ENCODE data around the gene ARIH1. TPM values are rescaled to one million over a fixed set of nuclear protein-coding genes. Genes with fewer than 3 reads are reported as not detected.

ARIH1 gene
- total RNA-seq, 1 experiment from 2014 or later: 84.1 TPM

DNA sequence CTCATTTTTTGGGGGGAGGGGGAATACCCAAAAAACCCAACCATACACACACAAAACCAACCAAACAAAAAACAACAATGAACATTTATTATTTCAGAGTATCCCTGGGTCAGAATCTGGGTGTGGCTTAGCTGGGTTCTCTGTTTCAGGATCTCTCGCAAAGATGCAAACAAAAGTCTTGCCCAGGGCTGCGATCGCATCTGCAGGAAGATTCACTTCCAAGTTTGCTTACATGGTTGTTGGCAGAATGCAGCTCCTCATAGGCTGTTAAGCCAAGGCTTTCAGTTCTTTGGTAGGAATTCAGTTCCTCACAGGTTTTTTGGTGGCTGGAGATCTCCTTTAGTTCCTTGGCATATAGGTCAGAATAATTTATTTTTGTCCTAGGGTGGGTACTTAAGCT lies 13.7 kb upstream of the ARIH1 start:
- Histone ChIP-seq H2AFZ (ENCODE audit: low read length) (no peak overlapping the region), H3K79me2 (ENCODE audit: low read length) (no peaks in the 10 kb centered on the region), H3K27ac (ENCODE audit: low read length) (no peak overlapping the region), H3K9me3 (ENCODE audit: low read length) (no peaks in the 10 kb centered on the region), H3K4me2 (ENCODE audit: low read depth, low read length, poor library complexity, severe bottlenecking) (no peak overlapping the region), H3K36me3 (ENCODE audit: insufficient read depth, low read length) (no peaks in the 10 kb centered on the region), H3K27me3 (ENCODE audit: low read length) (no peaks in the 10 kb centered on the region), H3K4me1 (ENCODE audit: low read length) (peaks cover 12% of the 10 kb centered on the region), H3K9me2 (replicated peaks; ENCODE audit: insufficient read depth, low read length) (no peaks in the 10 kb centered on the region), H3K4me3 (ENCODE audit: low read length) (no peak overlapping the region), H3K9ac (ENCODE audit: low read length) (no peak overlapping the region), H4K20me1 (ENCODE audit: insufficient read depth, low read depth, low read length) (no peaks in the 10 kb centered on the region)
- DNase-seq: no peak

DNA sequence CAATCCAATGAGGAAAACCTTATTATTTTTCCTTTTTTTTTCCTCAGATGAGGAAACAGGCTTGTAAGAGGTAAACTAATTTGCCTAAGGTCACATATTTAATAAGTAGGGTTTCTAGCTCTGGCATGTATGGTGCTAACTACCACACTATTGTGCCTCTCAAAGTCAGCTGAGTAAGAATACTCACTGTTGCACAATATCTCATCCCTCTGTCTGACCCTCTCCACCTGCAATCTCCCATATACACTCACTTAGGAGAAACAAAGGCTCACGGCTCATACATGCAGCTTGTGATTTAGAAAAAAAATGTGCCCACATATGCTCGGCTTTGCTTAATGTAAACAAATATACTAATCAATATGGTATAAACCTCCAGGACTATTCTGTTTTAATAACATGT lies 10.4 kb upstream of the ARIH1 start:
- H3K36me3 ChIP-seq (ENCODE audit: insufficient read depth, low read length): no peaks in the 10 kb centered on the region
- H3K4me3 ChIP-seq (ENCODE audit: low read length): no peak overlapping the region
- H3K9me2 ChIP-seq (replicated peaks; ENCODE audit: insufficient read depth, low read length): no peaks in the 10 kb centered on the region
- no peak overlapping the region for H3K27ac ChIP-seq (ENCODE audit: low read length)
- no peak for DNase-seq
- H3K79me2 ChIP-seq (ENCODE audit: low read length): no peaks in the 10 kb centered on the region
- H3K4me2 ChIP-seq (ENCODE audit: low read depth, low read length, poor library complexity, severe bottlenecking): no peak overlapping the region
- H3K9me3 ChIP-seq (ENCODE audit: low read length): no peaks in the 10 kb centered on the region
- H4K20me1 ChIP-seq (ENCODE audit: insufficient read depth, low read depth, low read length): no peaks in the 10 kb centered on the region
- no peaks in the 10 kb centered on the region for H3K27me3 ChIP-seq (ENCODE audit: low read length)
- no peak overlapping the region for H3K9ac ChIP-seq (ENCODE audit: low read length)
- peaks cover 12% of the 10 kb centered on the region for H3K4me1 ChIP-seq (ENCODE audit: low read length)
- H2AFZ ChIP-seq (ENCODE audit: low read length): no peak overlapping the region

DNA sequence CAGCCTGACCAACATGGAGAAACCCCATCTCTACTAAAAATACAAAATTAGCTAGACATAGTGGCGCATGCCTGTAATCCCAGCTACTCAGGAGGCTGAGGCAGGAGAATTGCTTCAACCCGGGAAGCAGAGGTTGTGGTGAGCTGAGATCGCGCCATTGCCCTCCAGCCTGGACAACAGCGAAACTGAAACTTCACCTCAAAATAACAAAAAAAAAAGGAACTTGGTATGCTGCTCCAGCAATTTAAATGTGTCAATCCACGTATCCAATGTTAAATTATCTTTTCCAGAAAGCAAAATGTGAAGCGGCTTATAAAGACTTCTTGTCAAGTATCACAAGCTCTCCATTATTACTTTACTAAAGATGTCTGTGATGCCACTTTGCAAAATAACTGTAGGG lies 9.9 kb upstream of the ARIH1 start:
- no peak overlapping the region for H3K4me3 ChIP-seq (ENCODE audit: low read length)

DNA sequence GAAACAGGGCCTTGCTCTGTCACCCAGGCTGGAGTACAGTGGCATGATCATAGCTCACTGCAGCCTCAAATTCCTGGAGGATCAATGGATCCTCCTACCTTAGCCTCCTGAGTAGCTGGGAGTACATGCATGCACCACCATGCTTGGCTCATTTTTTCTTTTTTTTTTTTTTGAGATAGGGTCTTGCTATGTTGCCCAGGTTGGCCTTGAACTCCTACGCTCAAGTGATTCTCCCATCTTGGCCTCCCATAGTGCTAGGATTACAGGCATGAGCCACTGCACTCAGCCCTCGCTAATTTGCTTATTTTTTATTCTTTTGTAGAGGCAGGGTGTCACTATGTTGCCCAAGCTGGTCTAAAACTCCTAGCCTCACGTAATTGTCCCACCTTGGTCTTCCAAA lies 6.0 kb upstream of the ARIH1 start:
- H3K4me3 ChIP-seq (ENCODE audit: low read length): no peak overlapping the region
- no peaks in the 10 kb centered on the region for H3K36me3 ChIP-seq (ENCODE audit: insufficient read depth, low read length)
- DNase-seq: no peak
- H3K9me2 ChIP-seq (replicated peaks; ENCODE audit: insufficient read depth, low read length): no peaks in the 10 kb centered on the region
- H2AFZ ChIP-seq (ENCODE audit: low read length): no peak overlapping the region
- no peak overlapping the region for H3K4me2 ChIP-seq (ENCODE audit: low read depth, low read length, poor library complexity, severe bottlenecking)
- H3K4me1 ChIP-seq (ENCODE audit: low read length): peaks cover 7% of the 10 kb centered on the region
- H3K9me3 ChIP-seq (ENCODE audit: low read length): no peaks in the 10 kb centered on the region
- H3K9ac ChIP-seq (ENCODE audit: low read length): no peak overlapping the region
- H3K27me3 ChIP-seq (ENCODE audit: low read length): no peaks in the 10 kb centered on the region
- no peaks in the 10 kb centered on the region for H3K79me2 ChIP-seq (ENCODE audit: low read length)
- no peak overlapping the region for H3K27ac ChIP-seq (ENCODE audit: low read length)
- H4K20me1 ChIP-seq (ENCODE audit: insufficient read depth, low read depth, low read length): no peaks in the 10 kb centered on the region

More for the DNA sequence above, 9.9 kb upstream of the ARIH1 start:
- Histone ChIP-seq H3K27me3 (ENCODE audit: low read length) (no peaks in the 10 kb centered on the region), H3K27ac (ENCODE audit: low read length) (no peak overlapping the region), H3K4me1 (ENCODE audit: low read length) (peaks cover 12% of the 10 kb centered on the region), H3K4me2 (ENCODE audit: low read depth, low read length, poor library complexity, severe bottlenecking) (no peak overlapping the region), H3K79me2 (ENCODE audit: low read length) (no peaks in the 10 kb centered on the region), H3K36me3 (ENCODE audit: insufficient read depth, low read length) (no peaks in the 10 kb centered on the region), H3K9me3 (ENCODE audit: low read length) (no peaks in the 10 kb centered on the region), H3K9me2 (replicated peaks; ENCODE audit: insufficient read depth, low read length) (no peaks in the 10 kb centered on the region), H4K20me1 (ENCODE audit: insufficient read depth, low read depth, low read length) (no peaks in the 10 kb centered on the region), H2AFZ (ENCODE audit: low read length) (no peak overlapping the region), H3K9ac (ENCODE audit: low read length) (no peak overlapping the region)
- no peak for DNase-seq

DNA sequence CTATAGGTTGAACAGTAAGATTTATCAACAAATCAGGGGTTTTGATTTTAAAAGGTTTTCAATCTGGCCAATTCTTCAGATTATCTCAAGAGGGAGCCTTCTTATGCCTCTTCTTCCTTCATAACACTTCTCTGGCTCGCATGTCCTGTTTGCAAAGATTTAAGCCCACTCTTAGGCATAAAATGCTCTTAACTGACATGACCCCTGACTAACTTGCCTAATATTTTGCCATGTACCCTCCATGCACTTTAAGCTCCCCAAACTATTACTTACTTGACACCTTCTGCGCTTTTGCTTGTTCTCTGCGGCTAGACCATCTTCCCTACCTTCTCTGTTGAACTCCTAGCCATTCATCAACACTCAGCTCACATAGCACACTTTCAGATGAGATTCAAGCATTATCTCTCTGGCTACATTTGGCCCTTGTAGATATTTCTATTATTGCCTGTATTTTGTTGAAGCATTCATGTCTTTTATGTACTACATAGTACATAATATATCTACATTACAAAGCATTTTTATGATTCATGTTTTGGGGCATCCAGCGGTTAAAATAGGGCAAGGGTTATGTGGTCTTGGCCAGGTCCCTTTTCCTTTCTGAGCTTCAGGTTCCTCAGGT lies 1.0 kb upstream of the ARIH1 start:
- Histone ChIP-seq H3K79me2 (ENCODE audit: low read length) (peaks cover 39% of the 10 kb centered on the region), H2AFZ (ENCODE audit: low read length) (no peak overlapping the region; the same call in 1 of the 2 replicates), H3K9ac (ENCODE audit: low read length) (peak overlapping the region; percentile 98)

DNA sequence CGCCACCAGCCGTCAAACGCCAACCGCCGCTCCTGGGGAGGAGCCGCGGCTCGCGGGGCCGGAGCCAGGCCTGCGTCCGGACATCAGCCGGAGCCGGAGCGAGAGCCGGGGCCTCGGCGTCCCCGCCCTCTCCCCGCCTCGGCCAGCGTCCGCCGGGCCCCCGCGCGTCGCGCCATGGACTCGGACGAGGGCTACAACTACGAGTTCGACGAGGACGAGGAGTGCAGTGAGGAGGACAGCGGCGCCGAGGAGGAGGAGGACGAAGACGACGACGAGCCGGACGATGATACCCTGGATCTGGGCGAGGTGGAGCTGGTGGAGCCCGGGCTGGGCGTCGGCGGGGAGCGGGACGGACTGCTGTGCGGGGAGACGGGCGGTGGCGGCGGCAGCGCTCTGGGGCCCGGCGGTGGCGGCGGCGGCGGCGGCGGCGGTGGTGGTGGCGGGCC lies 359 bp downstream of the ARIH1 start:
- Histone ChIP-seq H3K4me2 (ENCODE audit: low read depth, low read length, poor library complexity, severe bottlenecking) (peak overlapping the region; percentile 75), H3K4me1 (ENCODE audit: low read length) (peaks cover 27% of the 10 kb centered on the region), H3K9me3 (ENCODE audit: low read length) (no peaks in the 10 kb centered on the region), H3K79me2 (ENCODE audit: low read length) (peaks cover 52% of the 10 kb centered on the region), H3K9ac (ENCODE audit: low read length) (peak overlapping the region; percentile 98), H3K4me3 (ENCODE audit: low read length) (peak overlapping the region; percentile 95), H3K9me2 (replicated peaks; ENCODE audit: insufficient read depth, low read length) (no peaks in the 10 kb centered on the region), H2AFZ (ENCODE audit: low read length) (0 out of 2 replicates have a peak overlapping the region, but pooled peaks have one; percentile 17), H3K27ac (ENCODE audit: low read length) (peak overlapping the region; percentile 85), H3K27me3 (ENCODE audit: low read length) (no peaks in the 10 kb centered on the region), H3K36me3 (ENCODE audit: insufficient read depth, low read length) (peaks cover 30% of the 10 kb centered on the region), H4K20me1 (ENCODE audit: insufficient read depth, low read depth, low read length) (peaks cover 23% of the 10 kb centered on the region)
- DNase-seq: no peak

More for the DNA sequence above, 1.0 kb upstream of the ARIH1 start:
- Histone ChIP-seq H4K20me1 (ENCODE audit: insufficient read depth, low read depth, low read length) (peaks cover 14% of the 10 kb centered on the region), H3K4me3 (ENCODE audit: low read length) (peak overlapping the region; percentile 95), H3K36me3 (ENCODE audit: insufficient read depth, low read length) (peaks cover 19% of the 10 kb centered on the region), H3K27ac (ENCODE audit: low read length) (peak overlapping the region; percentile 85), H3K9me2 (replicated peaks; ENCODE audit: insufficient read depth, low read length) (no peaks in the 10 kb centered on the region), H3K4me1 (ENCODE audit: low read length) (peaks cover 27% of the 10 kb centered on the region), H3K4me2 (ENCODE audit: low read depth, low read length, poor library complexity, severe bottlenecking) (peak overlapping the region; percentile 75), H3K27me3 (ENCODE audit: low read length) (no peaks in the 10 kb centered on the region), H3K9me3 (ENCODE audit: low read length) (no peaks in the 10 kb centered on the region)
- DNase-seq: peak; percentile 67

DNA sequence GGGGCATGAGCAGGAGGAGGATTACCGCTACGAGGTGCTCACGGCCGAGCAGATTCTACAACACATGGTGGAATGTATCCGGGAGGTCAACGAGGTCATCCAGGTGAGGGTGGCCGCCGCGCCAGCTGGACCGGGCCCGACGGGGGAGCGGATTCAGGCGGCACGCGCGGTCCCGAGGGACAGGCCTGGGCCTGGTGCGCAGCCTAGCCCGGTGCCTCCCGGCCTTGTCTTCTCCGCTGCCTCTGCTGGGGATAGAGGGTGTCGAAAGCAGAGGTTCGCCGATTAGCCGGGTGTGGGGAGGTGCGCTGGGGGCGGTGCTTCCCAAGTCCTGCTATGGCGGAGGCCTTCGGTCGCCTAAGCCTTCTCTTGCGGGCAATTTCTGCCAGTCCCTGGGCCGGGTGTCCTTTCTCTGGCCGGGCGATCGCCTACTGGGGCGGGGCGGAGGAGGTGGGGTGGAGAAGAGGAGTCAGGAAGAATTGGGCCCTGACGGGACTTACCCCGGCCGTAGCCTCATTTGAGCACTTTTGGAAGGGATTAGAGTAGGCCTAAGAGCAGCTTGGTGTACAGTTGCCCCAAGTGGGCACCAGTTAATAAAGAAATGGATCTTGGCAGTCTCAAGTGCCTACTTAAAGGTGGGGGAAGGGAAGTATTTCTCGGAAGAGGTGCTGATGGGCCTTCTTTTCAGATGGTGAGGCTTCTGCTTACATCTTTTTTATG lies 940 bp downstream of the ARIH1 start:
- Histone ChIP-seq H3K79me2 (ENCODE audit: low read length) (peaks cover 58% of the 10 kb centered on the region), H3K9me3 (ENCODE audit: low read length) (no peaks in the 10 kb centered on the region), H3K36me3 (ENCODE audit: insufficient read depth, low read length) (peaks cover 30% of the 10 kb centered on the region), H3K9me2 (replicated peaks; ENCODE audit: insufficient read depth, low read length) (no peaks in the 10 kb centered on the region), H3K9ac (ENCODE audit: low read length) (peak overlapping the region; percentile 98), H3K27ac (ENCODE audit: low read length) (peak overlapping the region; percentile 85), H3K4me3 (ENCODE audit: low read length) (peak overlapping the region; percentile 95), H4K20me1 (ENCODE audit: insufficient read depth, low read depth, low read length) (peaks cover 23% of the 10 kb centered on the region), H3K4me2 (ENCODE audit: low read depth, low read length, poor library complexity, severe bottlenecking) (peak overlapping the region; percentile 75), H3K27me3 (ENCODE audit: low read length) (no peaks in the 10 kb centered on the region), H2AFZ (ENCODE audit: low read length) (no peak overlapping the region), H3K4me1 (ENCODE audit: low read length) (peaks cover 27% of the 10 kb centered on the region)
- peak; percentile 93 for DNase-seq

DNA sequence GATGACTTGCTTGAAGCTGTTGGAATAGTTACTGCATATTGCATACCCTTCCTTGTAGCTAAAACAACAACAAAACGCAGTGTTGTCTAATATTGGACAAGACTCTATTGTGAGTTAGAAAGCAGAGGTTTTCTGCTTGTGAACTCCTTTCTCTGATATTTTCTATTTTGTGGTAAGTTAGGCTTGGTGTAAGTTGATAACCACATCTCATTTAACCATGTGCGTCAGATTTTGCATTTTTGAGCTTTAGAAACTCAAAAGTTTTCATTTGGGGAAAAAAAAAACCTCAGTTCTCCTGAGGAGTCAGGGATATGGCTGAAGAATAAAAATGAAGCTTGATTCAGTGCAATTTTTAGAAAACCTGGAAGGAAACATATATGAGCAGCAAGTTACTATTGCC lies 1.5 kb downstream of the ARIH1 start:
- Histone ChIP-seq H2AFZ (ENCODE audit: low read length) (no peak overlapping the region), H3K36me3 (ENCODE audit: insufficient read depth, low read length) (peaks cover 30% of the 10 kb centered on the region), H3K9ac (ENCODE audit: low read length) (peak overlapping the region; percentile 98), H3K9me3 (ENCODE audit: low read length) (no peaks in the 10 kb centered on the region), H4K20me1 (ENCODE audit: insufficient read depth, low read depth, low read length) (peaks cover 23% of the 10 kb centered on the region), H3K4me1 (ENCODE audit: low read length) (peaks cover 27% of the 10 kb centered on the region), H3K4me3 (ENCODE audit: low read length) (peak overlapping the region; percentile 95), H3K79me2 (ENCODE audit: low read length) (peaks cover 64% of the 10 kb centered on the region), H3K27me3 (ENCODE audit: low read length) (no peaks in the 10 kb centered on the region), H3K9me2 (replicated peaks; ENCODE audit: insufficient read depth, low read length) (no peaks in the 10 kb centered on the region), H3K27ac (ENCODE audit: low read length) (peak overlapping the region; percentile 85), H3K4me2 (ENCODE audit: low read depth, low read length, poor library complexity, severe bottlenecking) (peak overlapping the region; percentile 75)
- DNase-seq: no peak

Data from Karpas-422 (cell line).